Measurements from ENCODE around the gene MORN4. TPM values are rescaled to one million over a fixed set of nuclear protein-coding genes. Genes with fewer than 3 reads are reported as not detected.
A peak's percentile ranks its signal among the peaks of the same experiment; 100 is the strongest.

MORN4 gene
- total RNA-seq, 1 experiment from 2014 or later: 14.5 TPM

DNA sequence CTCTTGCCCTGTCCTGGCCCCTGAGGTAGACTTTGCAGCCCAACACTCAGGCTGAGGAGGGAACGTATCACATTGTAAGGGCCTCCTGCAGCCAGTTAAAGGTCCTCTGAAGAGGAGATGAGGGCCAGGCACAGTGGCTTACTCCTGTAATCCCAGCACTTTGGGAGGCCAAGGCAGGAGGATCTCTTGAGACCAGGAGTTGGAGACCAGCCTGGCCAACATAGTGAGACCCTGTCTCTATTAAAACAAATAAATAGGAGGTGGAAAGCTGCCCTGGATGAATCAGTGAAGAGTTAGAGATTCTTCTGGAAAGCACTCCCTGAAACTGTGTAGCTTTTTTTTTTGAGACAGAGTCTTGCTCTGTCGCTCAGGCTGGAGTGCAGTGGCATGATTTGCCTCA is 46.1 kb downstream of the MORN4 start:
- Mint-ChIP-seq H3K4me3 (ENCODE audit: unreplicated experiment) (no peak overlapping the region), H3K4me1 (ENCODE audit: insufficient read depth, unreplicated experiment) (peaks cover 22% of the 10 kb centered on the region), H3K9me3 (ENCODE audit: unreplicated experiment) (no peaks in the 10 kb centered on the region), H3K36me3 (ENCODE audit: insufficient read depth, unreplicated experiment) (peaks cover 5% of the 10 kb centered on the region), H3K27ac (ENCODE audit: low read depth, unreplicated experiment) (no peak overlapping the region), H3K27me3 (ENCODE audit: insufficient read depth, unreplicated experiment) (no peaks in the 10 kb centered on the region)
- DNase-seq (ENCODE audit: unreplicated experiment): no peak
- TF ChIP-seq, protein P1, sequence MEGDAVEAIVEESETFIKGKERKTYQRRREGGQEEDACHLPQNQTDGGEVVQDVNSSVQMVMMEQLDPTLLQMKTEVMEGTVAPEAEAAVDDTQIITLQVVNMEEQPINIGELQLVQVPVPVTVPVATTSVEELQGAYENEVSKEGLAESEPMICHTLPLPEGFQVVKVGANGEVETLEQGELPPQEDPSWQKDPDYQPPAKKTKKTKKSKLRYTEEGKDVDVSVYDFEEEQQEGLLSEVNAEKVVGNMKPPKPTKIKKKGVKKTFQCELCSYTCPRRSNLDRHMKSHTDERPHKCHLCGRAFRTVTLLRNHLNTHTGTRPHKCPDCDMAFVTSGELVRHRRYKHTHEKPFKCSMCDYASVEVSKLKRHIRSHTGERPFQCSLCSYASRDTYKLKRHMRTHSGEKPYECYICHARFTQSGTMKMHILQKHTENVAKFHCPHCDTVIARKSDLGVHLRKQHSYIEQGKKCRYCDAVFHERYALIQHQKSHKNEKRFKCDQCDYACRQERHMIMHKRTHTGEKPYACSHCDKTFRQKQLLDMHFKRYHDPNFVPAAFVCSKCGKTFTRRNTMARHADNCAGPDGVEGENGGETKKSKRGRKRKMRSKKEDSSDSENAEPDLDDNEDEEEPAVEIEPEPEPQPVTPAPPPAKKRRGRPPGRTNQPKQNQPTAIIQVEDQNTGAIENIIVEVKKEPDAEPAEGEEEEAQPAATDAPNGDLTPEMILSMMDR (IDR thresholded peaks at IDR 0.05; ENCODE audit: unreplicated experiment): no peak
- CTCF ChIA-PET: interaction anchor here (0.9 to 1.5 kb wide), 3 partner anchors 11 to 25 kb away, joined by 3 to 12 read pairs (median 4); no protein-coding TSS in a partner anchor
- BruUV-seq (replicated peaks): no TSS peak
- intact Hi-C loops (cut with micrococcal nuclease): no loop called here
- POLR2A ChIA-PET: interaction anchor here (0.6 to 1.3 kb wide), 3 partner anchors 9 to 74 kb away, joined by 3 to 6 read pairs (median 4); no protein-coding TSS in a partner anchor

DNA sequence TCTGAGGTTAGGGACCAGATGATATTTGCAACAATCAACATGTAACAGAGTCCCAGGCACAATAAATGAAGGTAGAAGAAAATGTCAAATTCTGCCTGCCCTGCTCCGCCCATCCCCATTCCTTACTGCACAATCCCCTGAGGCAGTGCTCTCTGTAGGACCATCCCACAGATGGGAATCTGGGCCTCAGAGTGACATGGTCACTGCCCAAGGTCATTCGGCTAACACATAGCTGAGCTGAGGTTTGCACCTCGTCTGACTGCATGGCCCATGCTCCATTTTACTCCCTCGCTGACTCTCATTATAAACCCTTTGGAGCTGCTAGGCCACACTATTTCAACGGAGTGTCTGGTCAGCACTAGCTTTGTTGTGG is 47.9 kb downstream of the MORN4 start:
- intact Hi-C loops (cut with micrococcal nuclease): no loop called here
- Mint-ChIP-seq H3K27me3 (ENCODE audit: insufficient read depth, unreplicated experiment) (no peaks in the 10 kb centered on the region), H3K27ac (ENCODE audit: low read depth, unreplicated experiment) (no peak overlapping the region), H3K4me1 (ENCODE audit: insufficient read depth, unreplicated experiment) (peaks cover 22% of the 10 kb centered on the region), H3K9me3 (ENCODE audit: unreplicated experiment) (no peaks in the 10 kb centered on the region), H3K4me3 (ENCODE audit: unreplicated experiment) (no peak overlapping the region), H3K36me3 (ENCODE audit: insufficient read depth, unreplicated experiment) (peaks cover 5% of the 10 kb centered on the region)
- DNase-seq (ENCODE audit: unreplicated experiment): no peak
- BruUV-seq (replicated peaks): no TSS peak
- ChIA-PET CTCF (interaction anchor here (0.6 to 5.2 kb wide), 11 partner anchors 9 to 145 kb away, joined by 3 to 23 read pairs (median 4); partner anchors contain the start of gene ANKRD2), POLR2A (interaction anchor here (2.2 to 3.2 kb wide), 3 partner anchors 11 to 13 kb away, joined by 6 to 19 read pairs (median 16); no protein-coding TSS in a partner anchor)
- TF ChIP-seq, protein P1 (IDR thresholded peaks at IDR 0.05; ENCODE audit: unreplicated experiment): no peak

DNA sequence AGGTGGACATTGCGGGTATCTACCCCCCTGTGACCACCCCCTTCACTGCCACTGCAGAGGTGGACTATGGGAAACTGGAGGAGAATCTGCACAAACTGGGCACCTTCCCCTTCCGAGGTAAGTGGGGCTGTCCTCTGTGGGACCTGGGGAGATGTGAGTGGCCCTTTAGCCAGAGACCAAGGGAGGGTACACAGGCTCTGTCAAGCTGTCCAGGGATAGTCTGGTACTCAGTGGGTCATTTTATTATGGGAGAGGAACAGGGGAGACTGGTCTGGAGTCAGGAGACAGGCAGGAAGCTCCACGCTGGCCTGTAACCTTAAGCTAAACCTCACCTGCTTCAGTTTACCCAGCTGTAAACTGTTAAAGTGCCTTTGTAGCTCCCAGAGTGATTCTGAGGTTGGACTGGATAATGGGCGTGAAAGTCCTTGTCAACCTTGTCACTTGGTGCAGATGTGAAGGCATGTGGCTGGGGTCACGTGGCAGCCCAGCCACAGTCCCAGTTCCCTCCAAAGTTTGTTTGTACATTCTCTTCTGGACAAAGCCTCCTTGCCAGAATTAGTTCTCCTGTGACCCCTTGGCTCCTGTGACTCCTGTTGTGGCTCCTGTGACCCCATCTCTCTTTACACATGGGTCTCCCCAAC is 48.4 kb downstream of the MORN4 start:
- Mint-ChIP-seq H3K4me3 (ENCODE audit: unreplicated experiment) (peak overlapping the region; percentile 35), H3K9me3 (ENCODE audit: unreplicated experiment) (no peaks in the 10 kb centered on the region)

More for the DNA sequence above, 48.4 kb downstream of the MORN4 start:
- ChIA-PET POLR2A (interaction anchor here (1.0 to 3.2 kb wide), 7 partner anchors 11 to 90 kb away, joined by 3 to 19 read pairs (median 10); partner anchors contain the start of gene ANKRD2), CTCF (interaction anchor here (0.6 to 5.2 kb wide), 12 partner anchors 9 to 145 kb away, joined by 3 to 23 read pairs (median 4); partner anchors contain the start of gene ANKRD2)
- TF ChIP-seq, protein P1 (IDR thresholded peaks at IDR 0.05; ENCODE audit: unreplicated experiment): no peak
- Mint-ChIP-seq H3K4me1 (ENCODE audit: insufficient read depth, unreplicated experiment) (peaks cover 22% of the 10 kb centered on the region), H3K27ac (ENCODE audit: low read depth, unreplicated experiment) (peak overlapping the region; percentile 78), H3K27me3 (ENCODE audit: insufficient read depth, unreplicated experiment) (no peaks in the 10 kb centered on the region), H3K36me3 (ENCODE audit: insufficient read depth, unreplicated experiment) (peaks cover 3% of the 10 kb centered on the region)
- intact Hi-C loops (cut with micrococcal nuclease): no loop called here
- BruUV-seq (replicated peaks): no TSS peak
- no peak for DNase-seq (ENCODE audit: unreplicated experiment)
